GM23338 (cell line): ENCODE measurements around the gene TAGAP.

Source experiments
- CREB1 ChIP-seq: fragments of 250-450 bp; sonication (Bioruptor Pico); IDR thresholded peaks from 2 replicates; pipeline ENCODE4 v1.5.0; 2020; ENCODE audit warnings: low read depth, mild to moderate bottlenecking, moderate library complexity
- CTCF ChIP-seq, 2 experiments: fragments of 200-600 bp in 1 of 2; sonication (generic) in 1 of 2; conservative IDR thresholded peaks; 2 replicates each; pipeline versions ENCODE4 v1.5.1 to v1.6.1; 2016 to 2017; ENCODE audit warnings: antibody characterized with exemption in 2 of 2, low read depth in 2 of 2, mild to moderate bottlenecking in 2 of 2, moderate library complexity in 1 of 2
- ETS1 ChIP-seq: IDR thresholded peaks from 2 replicates; pipeline ENCODE4 v1.6.1; 2016; ENCODE audit warnings: antibody characterized with exemption
- EZH2 ChIP-seq: fragments of 200-600 bp; sonication (generic); IDR thresholded peaks from one replicate; pipeline ENCODE4 v1.8.0; 2017; ENCODE audit warnings: antibody characterized with exemption, mild to moderate bottlenecking, low read depth; ENCODE audit not compliant: unreplicated experiment
- EZH2phosphoT487 ChIP-seq: fragments of 200-600 bp; sonication (generic); IDR thresholded peaks from one replicate; pipeline ENCODE4 v1.8.1; 2018; ENCODE audit warnings: antibody characterized with exemption; ENCODE audit not compliant: unreplicated experiment
- JUNB ChIP-seq: IDR thresholded peaks from one replicate; pipeline ENCODE4 v1.6.1; 2016; ENCODE audit warnings: antibody characterized with exemption; ENCODE audit not compliant: unreplicated experiment
- NANOG ChIP-seq: IDR thresholded peaks from 2 replicates; pipeline ENCODE4 v1.6.1; 2016; ENCODE audit warnings: antibody characterized with exemption, borderline replicate concordance
- POLR2AphosphoS5 ChIP-seq: IDR thresholded peaks from 2 replicates; pipeline ENCODE4 v1.6.1; 2016; ENCODE audit warnings: antibody characterized with exemption, low read depth
- REST ChIP-seq: IDR thresholded peaks from one replicate; pipeline ENCODE4 v1.6.1; 2018; ENCODE audit warnings: antibody characterized with exemption; ENCODE audit not compliant: unreplicated experiment
- STAT1 ChIP-seq: IDR thresholded peaks from one replicate; pipeline ENCODE4 v1.6.1; 2016; ENCODE audit warnings: antibody characterized with exemption; ENCODE audit not compliant: unreplicated experiment
- ZNF114 ChIP-seq: fragments of 250-450 bp; sonication (Bioruptor Pico); IDR thresholded peaks from 2 replicates; pipeline ENCODE4 v1.5.0; 2020; ENCODE audit warnings: mild to moderate bottlenecking, moderate library complexity
- ZNF331 ChIP-seq: fragments of 250-450 bp; sonication (Bioruptor Pico); IDR thresholded peaks from 2 replicates; pipeline ENCODE4 v1.5.0; 2020; ENCODE audit warnings: low read depth, mild to moderate bottlenecking, moderate library complexity
- ZNF462 ChIP-seq: fragments of 250-450 bp; sonication (Bioruptor Pico); IDR thresholded peaks from 2 replicates; pipeline ENCODE4 v1.5.0; 2020; ENCODE audit warnings: mild to moderate bottlenecking, moderate library complexity

- TF ChIP-seq NANOG (no peak), CTCF (conservative IDR thresholded peaks at IDR 0.05; ENCODE audit: low read depth in 2 of 2) (no peak), REST (no peak), JUNB (no peak), POLR2AphosphoS5 (no peak), EZH2 (no peak), STAT1 (no peak), EZH2phosphoT487 (no peak), ZNF331 (no peak), CREB1 (CRISPR knock-in tag) (no peak), ETS1 (no peak), ZNF462 (CRISPR knock-in tag) (no peak), ZNF114 (no peak)
Observed at GRCh38 chr6:159059885-159060506, 15.2 kb upstream of the TAGAP start.
